HG03520 (cell line): ENCODE data around the gene CPPED1.

Source experiments
- ATAC-seq: cut with Tn5 transposase; IDR thresholded peaks from one replicate; pipeline ENCODE4 v1.9.1; 2021; ENCODE audit warnings: mild to moderate bottlenecking, moderate library complexity; ENCODE audit not compliant: unreplicated experiment

Gene CPPED1

GRCh38 chr16:12653820-12654392, 149.8 kb downstream of the CPPED1 start:
- no peak for ATAC-seq

- no peak for ATAC-seq
These were observed 150.8 kb downstream of the CPPED1 start for GRCh38 chr16:12652924-12653323.

GRCh38 chr16:12651765-12652512, 151.7 kb downstream of the CPPED1 start:
- ATAC-seq: no peak

- ATAC-seq: no peak
These were observed 154.3 kb downstream of the CPPED1 start for GRCh38 chr16:12649356-12649755.

GRCh38 chr16:12646490-12647274, 157.0 kb downstream of the CPPED1 start:
- ATAC-seq: no peak

GRCh38 chr16:12646098-12646489, 157.6 kb downstream of the CPPED1 start:
- no peak for ATAC-seq

GRCh38 chr16:12643034-12643455, 160.6 kb downstream of the CPPED1 start:
- ATAC-seq: no peak

GRCh38 chr16:12639044-12639443, 164.6 kb downstream of the CPPED1 start:
- no peak for ATAC-seq

- ATAC-seq: no peak
These were observed 166.7 kb downstream of the CPPED1 start for GRCh38 chr16:12637002-12637401.

GRCh38 chr16:12629271-12629670, 174.4 kb downstream of the CPPED1 start:
- no peak for ATAC-seq

GRCh38 chr16:12628536-12628935, 175.2 kb downstream of the CPPED1 start:
- ATAC-seq: no peak

GRCh38 chr16:12627394-12627793, 176.3 kb downstream of the CPPED1 start:
- no peak for ATAC-seq

GRCh38 chr16:12626411-12626810, 177.3 kb downstream of the CPPED1 start:
- ATAC-seq: no peak

- ATAC-seq: no peak
These were observed 178.0 kb downstream of the CPPED1 start for GRCh38 chr16:12625716-12626115.

GRCh38 chr16:12625068-12625467, 178.6 kb downstream of the CPPED1 start:
- no peak for ATAC-seq

- ATAC-seq: no peak
These were observed 183.5 kb downstream of the CPPED1 start for GRCh38 chr16:12620150-12620549.

- no peak for ATAC-seq
These were observed 185.2 kb downstream of the CPPED1 start for GRCh38 chr16:12618515-12618914.

GRCh38 chr16:12617401-12617819, 186.3 kb downstream of the CPPED1 start:
- ATAC-seq: no peak

GRCh38 chr16:12614662-12615278, 188.9 kb downstream of the CPPED1 start:
- no peak for ATAC-seq

- ATAC-seq: no peak
These were observed 189.6 kb downstream of the CPPED1 start for GRCh38 chr16:12613992-12614661.
